Measurements from ENCODE around the gene FAM3C.

- TF ChIP-seq PATZ1 (CRISPR knock-in tag; IDR thresholded peaks at IDR 0.05; ENCODE audit: borderline replicate concordance) = no peak
- TF ChIP-seq TCF4 (CRISPR knock-in tag; IDR thresholded peaks at IDR 0.05; ENCODE audit: borderline replicate concordance) = no peak
- TF ChIP-seq GLIS3 (CRISPR knock-in tag; IDR thresholded peaks at IDR 0.05) = no peak
- no peak for TF ChIP-seq ESRRG (CRISPR knock-in tag; IDR thresholded peaks at IDR 0.05)
- no peak for TF ChIP-seq CREB5 (CRISPR knock-in tag; IDR thresholded peaks at IDR 0.05; ENCODE audit: low read depth)
Measured at GRCh38 chr7:121329191-121330052, 66.7 kb downstream of the FAM3C start.

Data from SK-N-SH treated with all-trans-retinoic acid at 6 μM for 48 hours (cell line).